Parathyroid adenoma (tissue), 2 donors: ENCODE measurements around the gene METTL25B.

ENCODE experiments used
- H2AFZ ChIP-seq: fragments of 300-600 bp; sonication (generic); one replicate; pipeline ENCODE4 v1.7.0; 2017; ENCODE audit warnings: antibody characterized with exemption, mild to moderate bottlenecking
- H3K27ac ChIP-seq: fragments of 300-600 bp; sonication (generic); one replicate; pipeline ENCODE4 v1.7.0; 2017
- H3K27me3 ChIP-seq: fragments of 300-600 bp; sonication (generic); one replicate; pipeline ENCODE4 v1.7.0; 2017; ENCODE audit warnings: low read length; ENCODE audit not compliant: control insufficient read depth, insufficient read depth
- H3K36me3 ChIP-seq: fragments of 300-600 bp; sonication (generic); one replicate; pipeline ENCODE4 v1.7.0; 2017; ENCODE audit warnings: low read length; ENCODE audit not compliant: control insufficient read depth, insufficient read depth
- H3K4me1 ChIP-seq: fragments of 300-600 bp; sonication (generic); one replicate; pipeline ENCODE4 v1.7.0; 2017; ENCODE audit warnings: control low read depth
- H3K4me2 ChIP-seq: fragments of 300-600 bp; sonication (generic); one replicate; pipeline ENCODE4 v1.7.0; 2017; ENCODE audit warnings: low read length
- H3K4me3 ChIP-seq: fragments of 300-600 bp; sonication (generic); one replicate; pipeline ENCODE4 v1.7.0; 2017; ENCODE audit warnings: low read depth, low read length
- H3K79me2 ChIP-seq: fragments of 300-600 bp; sonication (generic); one replicate; pipeline ENCODE4 v1.7.0; 2017; ENCODE audit warnings: control low read depth
- H3K9ac ChIP-seq: fragments of 300-600 bp; sonication (generic); one replicate; pipeline ENCODE4 v1.7.0; 2017; ENCODE audit warnings: mild to moderate bottlenecking
- H3K9me3 ChIP-seq: fragments of 300-600 bp; sonication (generic); one replicate; pipeline ENCODE4 v1.7.0; 2017; ENCODE audit warnings: low read length; ENCODE audit not compliant: control insufficient read depth
- TF ChIP-seq, protein P1 (sequence below): fragments of 300-600 bp; sonication (generic); IDR thresholded peaks from one replicate; pipeline ENCODE4 v1.7.0; 2017; ENCODE audit warnings: antibody characterized with exemption, mild to moderate bottlenecking
- donor health status: primary hyperparathyroidism.

Gene METTL25B

DNA sequence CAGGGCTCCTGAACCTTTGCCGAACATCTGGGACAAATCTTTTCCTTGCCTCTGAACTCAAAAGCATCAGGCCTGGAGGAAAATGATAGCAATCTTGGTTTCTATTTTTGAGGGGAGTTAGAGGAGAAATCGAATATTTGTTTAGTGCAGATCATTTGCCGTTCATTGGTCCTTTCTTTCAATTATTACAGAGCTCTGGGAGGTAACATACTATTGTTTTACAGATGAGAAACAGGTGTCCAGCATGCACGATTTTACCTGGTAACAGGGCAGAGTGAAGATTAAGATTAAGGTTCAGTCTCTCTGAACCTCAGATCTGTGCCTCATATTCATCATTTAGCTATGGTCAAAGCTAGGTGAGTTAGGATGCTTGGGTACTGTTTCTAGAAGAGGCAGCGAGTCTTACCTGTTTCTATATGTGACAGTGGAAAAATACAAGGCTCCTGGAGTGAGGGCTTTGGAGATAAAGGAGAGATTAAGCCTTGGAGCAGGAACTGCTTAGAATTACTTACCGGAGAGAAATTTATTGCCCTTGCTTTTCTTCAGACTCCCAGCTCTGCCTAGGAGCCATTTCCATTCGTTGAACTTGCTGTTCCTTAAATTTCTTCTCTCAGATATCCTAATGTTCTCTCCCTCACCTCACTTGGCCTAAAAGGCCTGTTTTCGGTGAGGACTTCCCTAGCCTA lies 40.5 kb downstream of the METTL25B start:
- H3K27me3 ChIP-seq: no peaks in the 10 kb centered on the region
- TF ChIP-seq, protein P1, sequence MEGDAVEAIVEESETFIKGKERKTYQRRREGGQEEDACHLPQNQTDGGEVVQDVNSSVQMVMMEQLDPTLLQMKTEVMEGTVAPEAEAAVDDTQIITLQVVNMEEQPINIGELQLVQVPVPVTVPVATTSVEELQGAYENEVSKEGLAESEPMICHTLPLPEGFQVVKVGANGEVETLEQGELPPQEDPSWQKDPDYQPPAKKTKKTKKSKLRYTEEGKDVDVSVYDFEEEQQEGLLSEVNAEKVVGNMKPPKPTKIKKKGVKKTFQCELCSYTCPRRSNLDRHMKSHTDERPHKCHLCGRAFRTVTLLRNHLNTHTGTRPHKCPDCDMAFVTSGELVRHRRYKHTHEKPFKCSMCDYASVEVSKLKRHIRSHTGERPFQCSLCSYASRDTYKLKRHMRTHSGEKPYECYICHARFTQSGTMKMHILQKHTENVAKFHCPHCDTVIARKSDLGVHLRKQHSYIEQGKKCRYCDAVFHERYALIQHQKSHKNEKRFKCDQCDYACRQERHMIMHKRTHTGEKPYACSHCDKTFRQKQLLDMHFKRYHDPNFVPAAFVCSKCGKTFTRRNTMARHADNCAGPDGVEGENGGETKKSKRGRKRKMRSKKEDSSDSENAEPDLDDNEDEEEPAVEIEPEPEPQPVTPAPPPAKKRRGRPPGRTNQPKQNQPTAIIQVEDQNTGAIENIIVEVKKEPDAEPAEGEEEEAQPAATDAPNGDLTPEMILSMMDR: no peak
- H2AFZ ChIP-seq: no peak overlapping the region
- H3K27ac ChIP-seq: peak overlapping the region; percentile 91
- no peaks in the 10 kb centered on the region for H3K36me3 ChIP-seq
- peak overlapping the region; percentile 96 for H3K4me3 ChIP-seq
- H3K79me2 ChIP-seq: peaks cover 27% of the 10 kb centered on the region
- H3K9me3 ChIP-seq: no peaks in the 10 kb centered on the region
- peaks cover 6% of the 10 kb centered on the region for H3K4me1 ChIP-seq
- H3K9ac ChIP-seq: no peak overlapping the region
- peak overlapping the region; percentile 77 for H3K4me2 ChIP-seq

DNA sequence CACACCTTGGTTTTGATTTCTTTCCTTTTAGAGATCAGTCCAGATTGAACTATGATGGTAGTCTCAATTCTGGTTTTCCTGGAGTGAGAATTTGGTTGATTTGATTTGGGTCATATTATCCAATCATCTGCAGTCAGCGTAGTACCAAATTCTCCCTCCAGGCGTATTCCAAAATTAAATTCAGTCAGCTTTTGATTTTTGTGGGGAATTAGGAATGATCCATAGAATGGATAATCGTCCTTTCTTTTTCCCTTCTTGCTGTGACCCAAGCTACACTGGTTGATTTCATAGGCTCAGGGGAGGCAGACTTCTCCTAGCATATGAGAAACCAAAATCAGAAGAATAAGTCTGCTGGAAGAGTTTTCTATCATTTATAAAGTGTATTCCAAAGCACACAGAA lies 44.0 kb downstream of the METTL25B start:
- H3K4me2 ChIP-seq: no peak overlapping the region
- TF ChIP-seq, protein P1: no peak
- no peaks in the 10 kb centered on the region for H3K36me3 ChIP-seq
- H2AFZ ChIP-seq: no peak overlapping the region
- H3K27ac ChIP-seq: no peak overlapping the region
- peaks cover 6% of the 10 kb centered on the region for H3K4me1 ChIP-seq
- no peaks in the 10 kb centered on the region for H3K9me3 ChIP-seq
- H3K9ac ChIP-seq: no peak overlapping the region
- H3K79me2 ChIP-seq: peaks cover 39% of the 10 kb centered on the region
- H3K4me3 ChIP-seq: no peak overlapping the region
- H3K27me3 ChIP-seq: no peaks in the 10 kb centered on the region

DNA sequence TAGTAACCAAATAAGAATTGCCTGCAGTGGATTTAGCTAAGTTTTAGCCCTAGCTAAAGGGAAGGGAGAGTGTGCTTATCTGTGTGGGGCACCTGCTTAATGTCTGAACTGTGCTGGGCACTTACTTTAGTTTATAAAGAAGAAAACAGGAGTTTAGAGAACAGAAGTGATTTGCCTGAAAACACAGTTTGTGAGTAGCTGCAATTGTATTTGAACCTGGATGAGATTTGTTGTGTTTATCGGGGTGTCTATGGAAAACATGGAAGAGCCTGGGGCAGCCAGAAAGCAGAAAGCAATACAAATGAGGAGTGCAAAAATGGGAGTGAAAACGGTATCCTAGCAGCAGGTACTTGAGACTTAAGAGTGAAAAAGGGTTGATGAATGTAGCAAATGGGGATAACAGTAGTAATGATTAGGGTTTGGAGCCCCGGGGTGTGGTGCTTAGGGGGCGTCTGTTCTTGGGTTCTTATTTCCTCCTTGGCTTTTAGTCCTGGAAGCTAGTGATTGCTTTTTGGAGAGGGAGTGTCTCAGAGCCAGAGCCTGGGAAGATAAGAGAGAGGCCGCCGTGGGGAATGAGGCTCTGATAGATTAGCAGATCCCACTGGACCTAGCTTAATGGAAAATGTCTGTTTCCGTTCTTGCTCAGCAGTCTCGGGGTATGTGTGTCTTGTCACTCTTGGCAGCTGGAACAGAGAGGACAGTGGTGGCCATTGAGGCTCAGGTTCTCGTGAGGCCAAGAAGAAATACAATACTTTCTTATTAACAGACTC lies 44.6 kb downstream of the METTL25B start:
- Histone ChIP-seq H3K9me3 (no peaks in the 10 kb centered on the region), H3K27me3 (no peaks in the 10 kb centered on the region), H2AFZ (no peak overlapping the region), H3K4me1 (peaks cover 10% of the 10 kb centered on the region), H3K79me2 (peaks cover 40% of the 10 kb centered on the region), H3K4me2 (no peak overlapping the region), H3K9ac (no peak overlapping the region), H3K36me3 (no peaks in the 10 kb centered on the region), H3K27ac (no peak overlapping the region), H3K4me3 (no peak overlapping the region)
- TF ChIP-seq, protein P1: no peak

DNA sequence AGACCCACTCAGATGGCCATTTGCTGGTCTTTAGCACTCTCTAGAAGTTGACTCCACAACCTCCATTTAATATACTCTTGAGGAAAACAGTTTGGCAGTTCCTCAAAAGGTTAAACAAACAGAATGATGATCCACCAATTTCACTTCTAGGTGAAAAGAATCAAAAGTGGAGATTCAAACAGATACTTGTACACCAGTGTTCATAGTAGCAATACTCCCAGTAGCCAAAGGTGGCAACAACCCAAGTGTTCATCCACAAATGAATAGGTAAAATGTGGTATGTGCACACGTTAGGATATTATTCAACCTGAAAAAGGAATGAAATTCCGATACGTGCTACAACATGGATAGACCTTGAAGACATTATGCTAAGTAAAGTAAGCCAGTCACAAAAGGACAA lies 45.3 kb downstream of the METTL25B start:
- no peak overlapping the region for H3K4me2 ChIP-seq
- H3K4me1 ChIP-seq: peaks cover 10% of the 10 kb centered on the region
- no peaks in the 10 kb centered on the region for H3K36me3 ChIP-seq
- no peak overlapping the region for H3K9ac ChIP-seq
- H3K27ac ChIP-seq: no peak overlapping the region
- H3K4me3 ChIP-seq: no peak overlapping the region
- no peak overlapping the region for H2AFZ ChIP-seq
- H3K79me2 ChIP-seq: peaks cover 35% of the 10 kb centered on the region
- no peaks in the 10 kb centered on the region for H3K9me3 ChIP-seq
- no peaks in the 10 kb centered on the region for H3K27me3 ChIP-seq
- TF ChIP-seq, protein P1: no peak
